ENCODE data around the gene ULK1. TPM values are rescaled to one million over a fixed set of nuclear protein-coding genes. Genes with fewer than 3 reads are reported as not detected.

Gene ULK1
- total RNA-seq, 1 donor, result 11.7 TPM

- H3K4me3 ChIP-seq (ENCODE audit: low read depth, low read length), result no peak overlapping the region
- TF ChIP-seq CTCF (IDR thresholded peaks at IDR 0.05; ENCODE audit: insufficient read depth, low read depth, low read length), result no peak
- DNase-seq (ENCODE audit: low read depth), result no peak
Measured at GRCh38 chr12:131905630-131906091, 11.2 kb downstream of the ULK1 start.

DNA sequence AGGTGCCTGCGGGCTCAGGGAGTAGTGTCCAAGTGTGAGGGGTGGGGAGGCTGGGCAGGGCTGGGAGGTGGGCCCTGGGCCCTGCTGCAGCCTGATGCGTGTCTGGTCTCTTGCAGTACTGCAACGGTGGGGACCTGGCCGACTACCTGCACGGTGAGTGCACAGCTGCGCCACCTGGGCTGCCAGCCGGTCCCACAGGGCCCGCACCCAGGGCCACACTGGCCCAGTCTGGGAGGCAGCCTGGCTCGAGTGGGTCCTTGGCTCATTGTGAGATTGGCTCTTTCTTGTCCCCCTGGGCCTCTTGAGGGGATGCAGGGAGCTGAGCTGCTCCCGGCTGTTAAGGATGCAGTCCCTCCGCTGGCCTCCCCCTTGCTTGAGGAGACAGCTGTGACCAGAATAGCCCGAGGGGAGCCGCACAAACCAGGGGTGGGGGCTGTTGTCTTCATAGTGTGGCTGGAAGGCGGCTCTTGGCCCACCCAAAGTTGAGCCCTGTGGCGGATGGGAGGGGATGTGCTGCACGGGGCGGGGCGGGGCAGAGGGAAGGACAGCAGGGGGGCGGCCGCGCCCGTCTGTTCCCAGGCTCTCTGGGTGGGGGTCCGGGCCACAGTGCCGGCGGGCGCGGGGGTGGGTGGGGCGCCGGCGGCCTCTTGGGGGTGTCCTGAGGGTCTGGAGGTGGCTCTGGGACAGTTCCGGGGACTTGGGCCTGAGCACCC, 13.1 kb downstream of the ULK1 start:
- H3K4me3 ChIP-seq (ENCODE audit: low read depth, low read length), result no peak overlapping the region
- no peak for TF ChIP-seq CTCF (IDR thresholded peaks at IDR 0.05; ENCODE audit: insufficient read depth, low read depth, low read length)
- DNase-seq (ENCODE audit: low read depth), result no peak

- TF ChIP-seq CTCF (IDR thresholded peaks at IDR 0.05; ENCODE audit: insufficient read depth, low read depth, low read length), result no peak
- DNase-seq (ENCODE audit: low read depth), result no peak
- H3K4me3 ChIP-seq (ENCODE audit: low read depth, low read length), result no peak overlapping the region
Measured at GRCh38 chr12:131908092-131909080, 14.0 kb downstream of the ULK1 start.

DNA sequence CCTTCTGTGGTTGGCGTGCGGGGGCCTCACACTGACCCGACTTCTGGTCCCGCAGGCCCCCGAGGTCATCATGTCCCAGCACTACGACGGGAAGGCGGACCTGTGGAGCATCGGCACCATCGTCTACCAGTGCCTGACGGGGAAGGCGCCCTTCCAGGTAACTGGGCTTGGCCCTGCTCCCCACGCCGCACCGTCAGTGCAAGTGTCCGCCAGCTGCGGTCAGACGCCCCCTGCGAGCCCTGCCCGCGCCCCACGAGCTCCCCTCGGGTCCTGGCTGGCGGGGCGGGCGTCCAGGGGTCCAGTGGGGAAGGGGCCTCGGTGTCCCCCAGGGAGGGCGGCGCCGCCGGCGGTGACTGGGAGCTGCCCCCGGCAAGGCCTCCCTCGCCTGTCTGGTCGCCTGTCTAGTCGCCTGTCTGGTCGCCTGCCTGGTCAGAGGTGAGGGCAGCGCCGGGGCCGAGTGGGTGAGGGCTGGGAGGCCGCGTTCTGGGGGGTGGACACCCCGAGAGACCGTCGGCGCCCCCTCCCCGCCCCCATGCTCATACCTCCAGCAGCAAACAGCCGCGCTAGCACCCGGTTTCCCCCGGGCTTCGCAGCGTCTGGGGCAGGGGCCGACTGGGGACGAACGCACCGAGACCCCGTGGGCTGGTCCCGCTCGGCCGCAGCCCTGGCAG, 14.8 kb downstream of the ULK1 start:
- DNase-seq (ENCODE audit: low read depth), result no peak

GRCh38 chr12:131909752-131910219, 15.4 kb downstream of the ULK1 start:
- H3K4me3 ChIP-seq (ENCODE audit: low read depth, low read length), result no peak overlapping the region
- no peak for DNase-seq (ENCODE audit: low read depth)
- TF ChIP-seq CTCF (IDR thresholded peaks at IDR 0.05; ENCODE audit: insufficient read depth, low read depth, low read length), result no peak

More for the DNA sequence above, 14.8 kb downstream of the ULK1 start:
- no peak overlapping the region for H3K4me3 ChIP-seq (ENCODE audit: low read depth, low read length)
- no peak for TF ChIP-seq CTCF (IDR thresholded peaks at IDR 0.05; ENCODE audit: insufficient read depth, low read depth, low read length)

GRCh38 chr12:131910302-131911027, 16.0 kb downstream of the ULK1 start:
- no peak for TF ChIP-seq CTCF (IDR thresholded peaks at IDR 0.05; ENCODE audit: insufficient read depth, low read depth, low read length)
- DNase-seq (ENCODE audit: low read depth), result no peak
- no peak overlapping the region for H3K4me3 ChIP-seq (ENCODE audit: low read depth, low read length)
